H1 (cell line): ENCODE data around the gene SELENOK. TPM values are rescaled to one million over a fixed set of nuclear protein-coding genes. Genes with fewer than 3 reads are reported as not detected.

ENCODE experiments used
- CTCF ChIA-PET: fragments of 300-600 bp; sonication (Branson Sonifier 250); formaldehyde crosslinking; loops from one replicate; lab custom pipeline; 2021; ENCODE audit not compliant: partially characterized antibody; lab: Charles Lee
- POLR2A ChIA-PET: fragments of 300-600 bp; sonication (Branson Sonifier 250); formaldehyde crosslinking; loops from one replicate; lab custom pipeline; 2021; ENCODE audit warnings: inconsistent platforms; ENCODE audit not compliant: partially characterized antibody; lab: Charles Lee
- DNase-seq, 2 experiments: peaks; one replicate each; pipeline versions ENCODE4 v3.0.0 to v3.0.0-alpha.2; 2010 to 2022; ENCODE audit warnings: low spot score in 2 of 2, low read depth in 1 of 2, mixed read lengths in 1 of 2
- FAIRE-seq: peaks from 2 replicates; lab custom pipeline; 2011; peaks lifted over from hg19 to GRCh38; lab: Jason Lieb, UNC
- H2AFZ ChIP-seq: 2 replicates; pipeline ENCODE4 v1.8.1; 2012; ENCODE audit warnings: low read length, inconsistent platforms
- H2AK5ac ChIP-seq: 2 replicates; pipeline ENCODE4 v1.6.1; 2013; ENCODE audit warnings: low read depth, low read length
- H2BK120ac ChIP-seq: replicated peaks from 2 replicates; pipeline ENCODE3; 2013; ENCODE audit warnings: low read depth, low read length, inconsistent platforms
- H2BK12ac ChIP-seq: 2 replicates; pipeline ENCODE4 v1.6.1; 2013; ENCODE audit warnings: low read depth, low read length
- H2BK15ac ChIP-seq: 2 replicates; pipeline ENCODE4 v1.6.1; 2013; ENCODE audit warnings: low read length
- H2BK20ac ChIP-seq: 2 replicates; pipeline ENCODE4 v1.6.1; 2013; ENCODE audit warnings: low read length
- H2BK5ac ChIP-seq: 2 replicates; pipeline ENCODE4 v1.6.1; 2013; ENCODE audit warnings: low read depth, low read length
- H3K14ac ChIP-seq: 2 replicates; pipeline ENCODE4 v1.6.1; 2013; ENCODE audit warnings: inconsistent platforms; ENCODE audit not compliant: insufficient read length
- H3K18ac ChIP-seq: 2 replicates; pipeline ENCODE4 v1.6.1; 2013; ENCODE audit warnings: low read length; ENCODE audit errors: extremely low read depth
- H3K23ac ChIP-seq: 2 replicates; pipeline ENCODE4 v1.6.1; 2013; ENCODE audit warnings: inconsistent platforms; ENCODE audit not compliant: insufficient read length
- H3K23me2 ChIP-seq: 2 replicates; pipeline ENCODE4 v1.6.1; 2013; ENCODE audit warnings: low read depth, low read length
- H3K27ac ChIP-seq: 2 replicates; pipeline ENCODE4 v1.6.1; 2011; ENCODE audit warnings: low read depth, low read length, inconsistent platforms
- H3K27me3 ChIP-seq, 4 experiments: replicated peaks in 1 of 4; 1 replicate in 1 of 4; 2 replicates in 3 of 4; pipeline versions ENCODE4 v1.6.1 to v1.8.1; 2011 to 2013; ENCODE audit warnings: low read length in 3 of 4, mild to moderate bottlenecking in 3 of 4, inconsistent platforms in 2 of 4, mixed read lengths in 2 of 4, moderate library complexity in 1 of 4; ENCODE audit not compliant: control insufficient read depth in 3 of 4, insufficient read depth in 3 of 4; ENCODE audit errors: extremely low read depth in 1 of 4
- H3K36me3 ChIP-seq, 4 experiments: 2 replicates each; pipeline versions ENCODE4 v1.6.1 to v1.8.1; 2011 to 2013; ENCODE audit warnings: mild to moderate bottlenecking in 4 of 4, low read length in 3 of 4, moderate library complexity in 2 of 4, control low read depth in 1 of 4, inconsistent platforms in 1 of 4; ENCODE audit not compliant: insufficient read depth in 4 of 4, control insufficient read depth in 2 of 4
- H3K4ac ChIP-seq: replicated peaks from 2 replicates; pipeline ENCODE3; 2013; ENCODE audit warnings: low read length, low read depth, mixed read lengths, inconsistent platforms; ENCODE audit not compliant: insufficient read length
- H3K4me1 ChIP-seq, 4 experiments: replicated peaks in 1 of 4; 1 replicate in 1 of 4; 2 replicates in 3 of 4; pipeline versions ENCODE4 v1.6.1 to v1.8.1; 2011 to 2013; ENCODE audit warnings: low read length in 3 of 4, inconsistent platforms in 2 of 4, mixed read lengths in 1 of 4; ENCODE audit not compliant: insufficient read depth in 4 of 4, control insufficient read depth in 3 of 4
- H3K4me2 ChIP-seq, 2 experiments: 2 replicates each; pipeline versions ENCODE4 v1.6.1 to v1.8.1; 2011 to 2013; ENCODE audit warnings: low read depth in 2 of 2, low read length in 2 of 2, control low read depth in 1 of 2, inconsistent platforms in 1 of 2, mild to moderate bottlenecking in 1 of 2; ENCODE audit not compliant: insufficient read depth in 1 of 2
- H3K4me3 ChIP-seq, 4 experiments: fragments of 200-600, 300-600 bp in 1 of 4; sonication (generic), shearing (Covaris generic), sonication (Bioruptor Twin) in 1 of 4; 2 replicates each; pipeline versions ENCODE4 v1.5.1 to v1.8.1; 2011 to 2016; ENCODE audit warnings: low read length in 4 of 4, low read depth in 3 of 4, control low read depth in 2 of 4, inconsistent platforms in 2 of 4, mild to moderate bottlenecking in 2 of 4, mixed read lengths in 1 of 4, moderate library complexity in 1 of 4; ENCODE audit not compliant: insufficient read depth in 2 of 4; ENCODE audit errors: extremely low read depth in 1 of 4
- H3K56ac ChIP-seq: replicated peaks from 2 replicates; pipeline ENCODE3; 2013; ENCODE audit warnings: low read depth, mild to moderate bottlenecking, mixed read lengths, low read length, inconsistent platforms; ENCODE audit not compliant: insufficient read length
- H3K79me1 ChIP-seq: 2 replicates; pipeline ENCODE4 v1.6.1; 2013; ENCODE audit warnings: low read depth, low read length, control low read depth
- H3K79me2 ChIP-seq, 2 experiments: 2 replicates each; pipeline versions ENCODE4 v1.6.1 to v1.8.1; 2012 to 2013; ENCODE audit warnings: low read length in 2 of 2, mild to moderate bottlenecking in 2 of 2, inconsistent platforms in 1 of 2; ENCODE audit not compliant: insufficient read depth in 2 of 2, control insufficient read depth in 1 of 2
- H3K9ac ChIP-seq, 4 experiments: replicated peaks in 1 of 4; 1 replicate in 1 of 4; 2 replicates in 3 of 4; pipeline versions ENCODE4 v1.6.1 to v1.8.1; 2011 to 2013; ENCODE audit warnings: low read depth in 3 of 4, low read length in 3 of 4, control low read depth in 2 of 4, mild to moderate bottlenecking in 2 of 4, moderate library complexity in 2 of 4, inconsistent platforms in 1 of 4; ENCODE audit errors: extremely low read depth in 1 of 4
- H3K9me3 ChIP-seq, 2 experiments: 2 replicates each; pipeline versions ENCODE4 v1.6.1 to v1.8.1; 2012 to 2013; ENCODE audit warnings: mild to moderate bottlenecking in 2 of 2, moderate library complexity in 2 of 2, control low read depth in 1 of 2, inconsistent platforms in 1 of 2, low read depth in 1 of 2, low read length in 1 of 2, mixed read lengths in 1 of 2; ENCODE audit not compliant: insufficient read depth in 2 of 2
- H4K20me1 ChIP-seq, 2 experiments: replicated peaks in 1 of 2; 2 replicates each; pipeline versions ENCODE3 to v1.8.1; 2011 to 2013; ENCODE audit warnings: inconsistent platforms in 2 of 2, low read length in 2 of 2, mild to moderate bottlenecking in 1 of 2; ENCODE audit not compliant: insufficient read depth in 2 of 2, control insufficient read depth in 1 of 2
- H4K5ac ChIP-seq: 2 replicates; pipeline ENCODE4 v1.6.1; 2013; ENCODE audit warnings: low read length, low read depth, mixed read lengths, inconsistent platforms; ENCODE audit not compliant: insufficient read length
- H4K8ac ChIP-seq: 2 replicates; pipeline ENCODE4 v1.8.0; 2013; ENCODE audit warnings: mild to moderate bottlenecking, moderate library complexity, low read length, inconsistent platforms; ENCODE audit not compliant: insufficient read depth; ENCODE audit errors: extremely low read depth
- H4K91ac ChIP-seq: replicated peaks from 2 replicates; pipeline ENCODE3; 2013; ENCODE audit warnings: low read length, mixed read lengths, inconsistent platforms; ENCODE audit not compliant: insufficient read length
- BCL11A ChIP-seq, 2 experiments: IDR thresholded peaks; one replicate each; pipeline ENCODE4 v1.6.1; 2011; ENCODE audit warnings: low read depth in 2 of 2, low read length in 2 of 2, mild to moderate bottlenecking in 2 of 2
- BRCA1 ChIP-seq: IDR thresholded peaks from 2 replicates; pipeline ENCODE4 v1.6.1; 2012; ENCODE audit warnings: low read depth, low read length, improper control_type of control experiment
- CBX5 ChIP-seq: fragments of 300-800, 300-1000 bp; sonication (generic); IDR thresholded peaks from 2 replicates; pipeline ENCODE4 v1.7.1; 2016; ENCODE audit warnings: antibody characterized with exemption, low read length, low read depth
- CTBP2 ChIP-seq: IDR thresholded peaks from 2 replicates; pipeline ENCODE4 v1.7.0; 2011; ENCODE audit warnings: borderline replicate concordance, mild to moderate bottlenecking, moderate library complexity, mixed read lengths, low read length; ENCODE audit not compliant: insufficient read depth, insufficient read length
- E2F6 ChIP-seq: IDR thresholded peaks from 2 replicates; pipeline ENCODE4 v1.6.1; 2012; ENCODE audit warnings: inconsistent platforms
- FOSL1 ChIP-seq: IDR thresholded peaks from 2 replicates; pipeline ENCODE4 v1.6.1; 2011; ENCODE audit warnings: mild to moderate bottlenecking, low read depth, low read length, moderate library complexity; ENCODE audit not compliant: insufficient read depth
- HDAC6 ChIP-seq: IDR thresholded peaks from one replicate; pipeline ENCODE4 v1.7.1; 2012; ENCODE audit warnings: low read depth, mild to moderate bottlenecking, inconsistent platforms, low read length, moderate library complexity
- NANOG ChIP-seq: IDR thresholded peaks from 2 replicates; pipeline ENCODE4 v1.6.1; 2011; ENCODE audit warnings: low read length, low read depth, mild to moderate bottlenecking, inconsistent platforms; ENCODE audit not compliant: insufficient read depth, poor library complexity, severe bottlenecking
- NRF1 ChIP-seq: IDR thresholded peaks from 2 replicates; pipeline ENCODE4 v1.6.1; 2011; ENCODE audit warnings: mild to moderate bottlenecking, low read depth, low read length, improper control_type of control experiment
- SIX5 ChIP-seq: IDR thresholded peaks from 2 replicates; pipeline ENCODE4 v1.6.1; 2011; ENCODE audit warnings: mild to moderate bottlenecking, low read depth, low read length
- TAF1 ChIP-seq: IDR thresholded peaks from 2 replicates; pipeline ENCODE4 v1.6.1; 2011; ENCODE audit warnings: mild to moderate bottlenecking, low read depth, low read length
- TAF7 ChIP-seq: optimal IDR thresholded peaks from 2 replicates; pipeline ENCODE3; 2011; ENCODE audit warnings: low read depth, mild to moderate bottlenecking, inconsistent platforms, low read length, moderate library complexity, borderline replicate concordance
- TEAD4 ChIP-seq: IDR thresholded peaks from 2 replicates; pipeline ENCODE4 v1.6.1; 2012; ENCODE audit warnings: low read depth, low read length, inconsistent platforms, mixed read lengths
- ZNF274 ChIP-seq: IDR thresholded peaks from 2 replicates; pipeline ENCODE4 v1.7.0; 2012; ENCODE audit warnings: low read length, borderline replicate concordance; ENCODE audit errors: extremely low read depth
- WGBS, 2 experiments: shearing (Covaris generic) in 1 of 2; methylation state at CpG; one replicate each; pipeline versions ENCODE4 v1.1.6 to v1.1.7; 2013 to 2015; ENCODE audit warnings: low lambda C conversion rate in 2 of 2, mixed read lengths in 2 of 2, inconsistent platforms in 1 of 2, low coverage in 1 of 2, missing lambda C conversion rate in 1 of 2; ENCODE audit not compliant: insufficient replicate concordance in 2 of 2, insufficient coverage in 1 of 2, insufficient read length in 1 of 2; ENCODE audit errors: extremely low coverage in 1 of 2, missing lambda C conversion rate in 1 of 2; 5-methylcytosine and 5-hydroxymethylcytosine counted together
- polyA plus RNA-seq, 7 experiments: library from polyadenylated mRNA; depleted of rRNA in 3 of 7; stranded (reverse) in 5 of 7; unstranded in 2 of 7; fragments of >200 nt in 5 of 7; fragments of 200-250 nt in 2 of 7; gene quantifications; 1 replicate in 5 of 7; 2 replicates in 1 of 7; 4 replicates in 1 of 7; pipeline versions ENCODE4 v1.2.1 to v1.2.3, GENCODE V29; 2011 to 2013; ENCODE audit warnings: missing spikeins in 2 of 7, mixed read lengths in 2 of 7
- total RNA-seq: library from RNA; stranded (reverse); fragmentation: NEBNext Ultra II Directional; extraction: Animal tissue kit (Norgen Biotek cat#: 25700); gene quantifications from 2 replicates; pipeline ENCODE4 v1.2.1, GENCODE V29; 2021

Gene SELENOK
- total and polyA plus RNA-seq, 2 of the 8 experiments (the other 6 are each of a cell fraction or from before 2014, with no cell fraction given): 26.9 to 40.2 TPM

GRCh38 chr3:53859178-53859577 lies 32.5 kb downstream of the SELENOK start:
- Histone ChIP-seq H3K4me2 (no peak overlapping the region), H2BK12ac (no peak overlapping the region), H3K9me3 (no peaks in the 10 kb centered on the region), H3K4me3 (no peak overlapping the region), H2BK120ac (no peak overlapping the region), H2AFZ (no peak overlapping the region), H3K9ac (no peak overlapping the region), H4K91ac (no peak overlapping the region), H2AK5ac (no peak overlapping the region), H2BK5ac (no peak overlapping the region), H3K18ac (no peak overlapping the region), H3K23me2 (no peaks in the 10 kb centered on the region), H4K20me1 (peaks cover 1 to 2% of the 10 kb centered on the region in 2 experiments), H3K23ac (no peak overlapping the region), H3K79me1 (no peaks in the 10 kb centered on the region), H3K56ac (no peak overlapping the region), H2BK20ac (no peak overlapping the region), H4K8ac (no peak overlapping the region), H3K27ac (no peak overlapping the region), H3K4me1 (no peaks in the 10 kb centered on the region), H3K27me3 (no peaks in the 10 kb centered on the region), H4K5ac (no peak overlapping the region), H3K36me3 (peaks cover 2 to 30% (median 16%) of the 10 kb centered on the region in 4 experiments; a peak in 6 of 8 replicates), H3K14ac (no peak overlapping the region), H2BK15ac (no peak overlapping the region), H3K4ac (no peak overlapping the region), H3K79me2 (no peaks in the 10 kb centered on the region)
- ChIA-PET CTCF (interaction anchor here (0.6 to 1.4 kb wide), 4 partner anchors 11 to 362 kb away, joined by 3 to 7 read pairs (median 4); partner anchors contain the start of genes CHDH and IL17RB), POLR2A (interaction anchor here (1.2 to 1.7 kb wide), 2 partner anchors 14 to 15 kb away, joined by 4 read pairs; no protein-coding TSS in a partner anchor)
- WGBS, 2 experiments: 91% methylated on average over 6 of the region's 6 CpGs; no CpG with 5 or more reads in 1 of the 2 experiments
- no peak for FAIRE-seq
- no peak for DNase-seq
- no peak for TF ChIP-seq TEAD4
- no peak for TF ChIP-seq FOSL1
- no peak for TF ChIP-seq CTBP2
- TF ChIP-seq SIX5: no peak
- TF ChIP-seq NRF1: no peak
- TF ChIP-seq CBX5: no peak
- no peak for TF ChIP-seq BCL11A (IDR thresholded peaks at IDR 0.05; ENCODE audit: low read depth in 2 of 2, low read length in 2 of 2)
- TF ChIP-seq HDAC6: no peak
- no peak for TF ChIP-seq ZNF274
- no peak for TF ChIP-seq TAF7
- no peak for TF ChIP-seq E2F6
- no peak for TF ChIP-seq TAF1
- TF ChIP-seq NANOG: no peak
- TF ChIP-seq BRCA1: no peak
